ENCODE results near the gene ANAPC5. TPM values are rescaled to one million over a fixed set of nuclear protein-coding genes. Genes with fewer than 3 reads are reported as not detected.
A peak's percentile ranks its signal among the peaks of the same experiment; 100 is the strongest.

ANAPC5 gene, protein sequence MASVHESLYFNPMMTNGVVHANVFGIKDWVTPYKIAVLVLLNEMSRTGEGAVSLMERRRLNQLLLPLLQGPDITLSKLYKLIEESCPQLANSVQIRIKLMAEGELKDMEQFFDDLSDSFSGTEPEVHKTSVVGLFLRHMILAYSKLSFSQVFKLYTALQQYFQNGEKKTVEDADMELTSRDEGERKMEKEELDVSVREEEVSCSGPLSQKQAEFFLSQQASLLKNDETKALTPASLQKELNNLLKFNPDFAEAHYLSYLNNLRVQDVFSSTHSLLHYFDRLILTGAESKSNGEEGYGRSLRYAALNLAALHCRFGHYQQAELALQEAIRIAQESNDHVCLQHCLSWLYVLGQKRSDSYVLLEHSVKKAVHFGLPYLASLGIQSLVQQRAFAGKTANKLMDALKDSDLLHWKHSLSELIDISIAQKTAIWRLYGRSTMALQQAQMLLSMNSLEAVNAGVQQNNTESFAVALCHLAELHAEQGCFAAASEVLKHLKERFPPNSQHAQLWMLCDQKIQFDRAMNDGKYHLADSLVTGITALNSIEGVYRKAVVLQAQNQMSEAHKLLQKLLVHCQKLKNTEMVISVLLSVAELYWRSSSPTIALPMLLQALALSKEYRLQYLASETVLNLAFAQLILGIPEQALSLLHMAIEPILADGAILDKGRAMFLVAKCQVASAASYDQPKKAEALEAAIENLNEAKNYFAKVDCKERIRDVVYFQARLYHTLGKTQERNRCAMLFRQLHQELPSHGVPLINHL
- 119 TPM for total RNA-seq
- polyA plus RNA-seq: 173 TPM
- long read RNA-seq, donor 1, partial matches to known transcripts: 0 of 3 reads
- long read RNA-seq, donor 1, other reads (novel, unspliced or antisense): 0 of 3 reads
- long read RNA-seq, donor 2: 0 reads
- long read RNA-seq, donor 3, transcript ANAPC5-203 (2 exons, 1,141 nt): minor isoform, 7 of 109 reads
- long read RNA-seq, donor 3, transcript ANAPC5-218 (17 exons, 2,400 nt): minor isoform, 15 of 109 reads
- long read RNA-seq, donor 3, transcript ANAPC5-208 (9 exons, 2,077 nt): minor isoform, 5 of 109 reads
- long read RNA-seq, donor 3, transcript ANAPC5-201 (17 exons, 2,513 nt): major isoform, 23 of 109 reads
- long read RNA-seq, donor 3, partial matches to known transcripts: 46 of 109 reads
- long read RNA-seq, donor 3, other reads (novel, unspliced or antisense): 12 of 109 reads
- long read RNA-seq, donor 4, transcript ANAPC5-203 (2 exons, 1,141 nt): major isoform, 8 of 30 reads
- long read RNA-seq, donor 4, partial matches to known transcripts: 16 of 30 reads
- long read RNA-seq, donor 4, other reads (novel, unspliced or antisense): 0 of 30 reads
- long read RNA-seq, donor 5, transcript ANAPC5-201 (17 exons, 2,513 nt): major isoform, 15 of 83 reads
- long read RNA-seq, donor 5, transcript ANAPC5-203 (2 exons, 1,141 nt): minor isoform, 10 of 83 reads
- long read RNA-seq, donor 5, transcript ANAPC5-218 (17 exons, 2,400 nt): minor isoform, 12 of 83 reads
- long read RNA-seq, donor 5, partial matches to known transcripts: 39 of 83 reads
- long read RNA-seq, donor 5, other reads (novel, unspliced or antisense): 0 of 83 reads
- long read RNA-seq, donor 6, transcript ANAPC5-203 (2 exons, 1,141 nt): minor isoform, 7 of 85 reads
- long read RNA-seq, donor 6, transcript ANAPC5-218 (17 exons, 2,400 nt): minor isoform, 7 of 85 reads
- long read RNA-seq, donor 6, transcript ANAPC5-208 (9 exons, 2,077 nt): major isoform, 17 of 85 reads
- long read RNA-seq, donor 6, transcript ANAPC5-201 (17 exons, 2,513 nt): minor isoform, 7 of 85 reads
- long read RNA-seq, donor 6, partial matches to known transcripts: 47 of 85 reads
- long read RNA-seq, donor 6, other reads (novel, unspliced or antisense): 0 of 85 reads
- long read RNA-seq, donor 7, transcript ANAPC5-203 (2 exons, 1,141 nt): minor isoform, 5 of 48 reads
- long read RNA-seq, donor 7, transcript ANAPC5-218 (17 exons, 2,400 nt): minor isoform, 8 of 48 reads
- long read RNA-seq, donor 7, transcript ANAPC5-201 (17 exons, 2,513 nt): major isoform, 16 of 48 reads
- long read RNA-seq, donor 7, partial matches to known transcripts: 19 of 48 reads
- long read RNA-seq, donor 7, other reads (novel, unspliced or antisense): 0 of 48 reads
- long read RNA-seq, donor 8, partial matches to known transcripts: 14 of 19 reads
- long read RNA-seq, donor 8, other reads (novel, unspliced or antisense): 0 of 19 reads
- long read RNA-seq, donor 9, transcript ANAPC5-201 (17 exons, 2,513 nt): major isoform, 9 of 19 reads
- long read RNA-seq, donor 9, transcript ANAPC5-218 (17 exons, 2,400 nt): minor isoform, 5 of 19 reads
- long read RNA-seq, donor 9, partial matches to known transcripts: 0 of 19 reads
- long read RNA-seq, donor 9, other reads (novel, unspliced or antisense): 0 of 19 reads
- long read RNA-seq, donor 10, transcript ANAPC5-201 (17 exons, 2,513 nt): major isoform, 6 of 36 reads
- long read RNA-seq, donor 10, transcript ANAPC5-218 (17 exons, 2,400 nt): major isoform, 6 of 36 reads
- long read RNA-seq, donor 10, partial matches to known transcripts: 21 of 36 reads
- long read RNA-seq, donor 10, other reads (novel, unspliced or antisense): 0 of 36 reads

DNA sequence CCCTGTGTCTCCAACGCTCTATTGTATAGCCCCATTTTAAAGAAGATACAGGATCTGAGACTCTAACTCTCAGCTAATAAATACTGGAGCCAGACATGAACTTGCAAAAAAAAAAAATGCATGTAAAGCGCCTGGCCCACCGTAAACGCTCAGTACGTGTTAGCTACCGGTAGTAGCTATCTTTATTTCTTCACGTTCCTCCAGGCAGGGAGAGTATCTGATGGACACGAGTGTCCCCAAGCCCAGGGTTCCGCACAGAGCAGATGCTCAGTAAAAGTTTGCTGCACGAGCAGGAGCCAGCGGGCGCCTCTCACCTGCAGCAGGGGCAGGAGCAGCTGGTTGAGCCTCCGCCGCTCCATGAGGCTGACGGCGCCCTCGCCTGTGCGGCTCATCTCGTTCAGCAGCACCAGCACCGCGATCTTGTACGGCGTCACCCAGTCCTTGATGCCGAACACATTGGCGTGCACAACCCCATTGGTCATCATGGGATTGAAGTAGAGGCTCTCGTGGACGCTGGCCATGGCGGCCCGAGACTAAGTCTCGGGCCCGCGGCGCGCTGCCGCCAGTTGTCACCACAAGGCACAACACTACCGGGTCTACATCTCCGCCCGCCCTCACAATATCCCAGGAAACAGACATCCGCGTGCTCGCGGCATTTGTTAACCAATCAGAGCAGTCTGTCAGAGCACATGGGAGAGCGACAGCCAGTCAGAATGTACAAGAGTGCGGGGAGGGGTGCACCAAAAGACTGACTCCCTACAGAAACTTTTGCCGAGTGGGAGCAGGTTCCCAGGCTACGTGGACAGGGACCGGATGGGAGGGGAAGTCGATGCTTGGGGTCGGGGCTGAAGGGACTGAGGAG lies at the start of gene ANAPC5:
Gene ANAPC5, minus strand, starts transcription at position 592 of the 862 bp plus-strand sequence. Its CDS starts 71 bp downstream, at position 521.
- peaks cover 3 to 15% of the 10 kb centered on the region in 2 donors for H3K4me1 ChIP-seq (ENCODE audit: control insufficient read depth in 2 of 2, insufficient read depth in 2 of 2, low read length in 2 of 2)
- H3K9me3 ChIP-seq (ENCODE audit: control insufficient read depth in 2 of 2, insufficient read depth in 1 of 2, low read length in 1 of 2): peaks cover 0 to 9% of the 10 kb centered on the region in 2 donors
- H3K4me3 ChIP-seq (ENCODE audit: low read length in 2 of 2): peak within 1 kb of the TSS; percentile 73 to 97
- no peaks in the 10 kb centered on the region for H3K27me3 ChIP-seq (ENCODE audit: control insufficient read depth in 2 of 2, insufficient read depth in 1 of 2, low read length in 1 of 2)
- peak within 1 kb of the TSS; percentile 94 to 95 for H3K27ac ChIP-seq (ENCODE audit: low read depth in 1 of 2, low read length in 1 of 2)
- under 1% methylated on average over 49 of the region's 49 CpGs for WGBS
- H3K36me3 ChIP-seq (ENCODE audit: control insufficient read depth in 2 of 2, insufficient read depth in 2 of 2, low read length in 1 of 2): peaks cover 2 to 12% of the 10 kb centered on the region in 2 donors
- peak; percentile 87 to 98 (median 93) for DNase-seq (ENCODE audit: low read depth in 6 of 9, low spot score in 9 of 9)

DNA sequence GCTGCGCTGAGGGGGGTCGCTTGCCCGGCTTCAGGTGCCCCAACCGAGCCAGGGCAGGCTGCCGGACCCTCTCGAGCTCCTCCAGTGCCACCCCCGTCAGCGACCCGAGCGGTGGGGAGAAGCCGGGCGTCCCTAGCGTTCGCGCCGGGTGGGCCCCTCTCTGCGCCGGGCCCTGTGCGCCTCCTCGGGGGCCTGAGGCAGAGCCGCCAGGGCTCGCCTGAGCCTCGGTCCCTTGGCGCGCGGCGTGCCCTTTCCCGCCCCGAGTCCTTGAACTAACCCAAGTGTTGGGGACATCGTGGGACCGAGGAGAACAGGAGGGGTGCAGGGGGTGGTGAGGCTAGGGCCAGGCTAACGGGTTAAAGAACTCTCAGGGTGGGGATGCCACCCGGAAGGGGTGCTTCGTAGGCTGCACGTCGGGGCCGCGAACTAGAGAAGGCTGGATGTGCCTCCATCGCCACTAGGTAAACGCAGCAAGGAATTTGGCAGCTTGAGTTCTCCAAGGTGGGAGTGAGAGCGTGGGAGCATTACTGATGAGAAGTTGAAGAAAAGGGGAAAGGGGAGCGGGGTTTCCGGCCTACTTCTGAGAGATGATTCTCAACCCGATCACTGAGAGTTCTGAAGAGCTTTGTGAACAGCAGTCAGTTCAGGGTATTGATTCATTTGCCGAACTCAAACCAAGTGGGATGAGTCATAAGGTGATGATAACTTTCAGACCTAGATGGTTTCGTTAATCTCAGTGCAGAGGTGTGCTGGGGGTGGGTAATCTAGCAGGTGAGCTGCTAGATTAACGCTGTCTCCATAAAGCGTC lies 48.3 kb upstream of the ANAPC5 start:
- H3K4me3 ChIP-seq (ENCODE audit: low read length in 2 of 2): peak overlapping the region; percentile 75 to 97
- DNase-seq (ENCODE audit: low read depth in 6 of 9, low spot score in 9 of 9): peak in 8 of 9 donors; percentile 22 to 68 (median 37)
- H3K27ac ChIP-seq (ENCODE audit: low read depth in 1 of 2, low read length in 1 of 2): peak overlapping the region; percentile 84 to 86
- peaks cover 5 to 22% of the 10 kb centered on the region in 2 donors for H3K36me3 ChIP-seq (ENCODE audit: control insufficient read depth in 2 of 2, insufficient read depth in 2 of 2, low read length in 1 of 2)
- H3K27me3 ChIP-seq (ENCODE audit: control insufficient read depth in 2 of 2, insufficient read depth in 1 of 2, low read length in 1 of 2): no peaks in the 10 kb centered on the region
- H3K4me1 ChIP-seq (ENCODE audit: control insufficient read depth in 2 of 2, insufficient read depth in 2 of 2, low read length in 2 of 2): peaks cover 10 to 12% of the 10 kb centered on the region in 2 donors
- no peaks in the 10 kb centered on the region for H3K9me3 ChIP-seq (ENCODE audit: control insufficient read depth in 2 of 2, insufficient read depth in 1 of 2, low read length in 1 of 2)
- WGBS: 2% methylated on average over 48 of the region's 48 CpGs

DNA sequence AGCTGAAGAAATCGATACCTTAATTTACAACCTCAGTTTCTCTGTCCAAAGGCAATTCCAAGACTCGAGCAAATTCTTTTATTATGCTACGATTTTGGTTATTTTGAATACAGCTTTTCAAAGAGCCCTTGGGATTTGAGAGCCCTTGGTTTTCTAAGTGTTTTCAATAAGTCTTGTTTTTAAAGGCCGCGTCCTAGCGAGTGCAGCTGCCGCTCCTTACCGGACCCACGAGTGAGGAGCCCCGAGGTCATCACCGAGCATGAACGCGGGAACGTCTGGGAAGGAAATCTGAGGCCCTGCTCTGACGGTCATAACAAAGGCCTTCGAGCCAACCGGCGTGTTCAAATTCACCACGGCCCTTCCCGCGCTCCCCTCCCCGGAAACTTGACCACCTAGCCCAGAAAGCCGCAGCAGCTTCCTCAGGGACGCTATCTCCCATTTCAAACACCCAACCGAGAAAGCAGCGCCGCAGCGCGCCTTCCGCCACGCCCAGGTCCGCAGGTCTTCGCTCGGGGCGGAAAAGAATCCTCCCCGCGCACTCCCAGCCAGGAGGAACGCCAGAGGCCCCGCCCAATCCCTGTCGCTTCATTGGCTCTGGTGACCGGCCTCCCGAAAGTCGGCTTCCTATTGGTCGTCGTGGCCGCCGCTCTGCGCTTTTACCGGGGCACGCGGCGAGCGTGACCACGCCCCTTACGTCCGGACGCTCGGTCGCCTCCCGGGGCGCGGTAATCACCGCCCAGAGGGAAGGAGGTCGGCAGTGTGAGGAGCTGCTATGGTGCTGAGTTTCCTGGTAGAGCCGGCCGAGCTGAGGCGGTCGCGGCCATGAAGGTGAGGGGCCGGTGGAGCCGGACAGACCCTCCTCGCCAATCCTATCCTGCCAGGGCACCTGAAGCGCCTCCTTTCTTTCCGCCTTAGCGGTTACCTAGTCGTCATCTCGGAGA lies 47.5 kb upstream of the ANAPC5 start, which contains the start of gene RNF34:
Gene RNF34, plus strand, starts transcription at position 728 of the 941 bp plus-strand sequence. Its CDS starts 95 bp downstream, at position 823.
- peaks cover 5 to 14% of the 10 kb centered on the region in 2 donors for H3K36me3 ChIP-seq (ENCODE audit: control insufficient read depth in 2 of 2, insufficient read depth in 2 of 2, low read length in 1 of 2)
- H3K4me1 ChIP-seq (ENCODE audit: control insufficient read depth in 2 of 2, insufficient read depth in 2 of 2, low read length in 2 of 2): peaks cover 10 to 12% of the 10 kb centered on the region in 2 donors
- peak within 1 kb of the TSS; percentile 75 to 97 for H3K4me3 ChIP-seq (ENCODE audit: low read length in 2 of 2)
- WGBS: under 1% methylated on average over 77 of the region's 77 CpGs
- DNase-seq (ENCODE audit: low read depth in 6 of 9, low spot score in 9 of 9): peak; percentile 93 to 99 (median 99)
- no peaks in the 10 kb centered on the region for H3K9me3 ChIP-seq (ENCODE audit: control insufficient read depth in 2 of 2, insufficient read depth in 1 of 2, low read length in 1 of 2)
- H3K27me3 ChIP-seq (ENCODE audit: control insufficient read depth in 2 of 2, insufficient read depth in 1 of 2, low read length in 1 of 2): no peaks in the 10 kb centered on the region
- H3K27ac ChIP-seq (ENCODE audit: low read depth in 1 of 2, low read length in 1 of 2): peak within 1 kb of the TSS; percentile 84 to 86

DNA sequence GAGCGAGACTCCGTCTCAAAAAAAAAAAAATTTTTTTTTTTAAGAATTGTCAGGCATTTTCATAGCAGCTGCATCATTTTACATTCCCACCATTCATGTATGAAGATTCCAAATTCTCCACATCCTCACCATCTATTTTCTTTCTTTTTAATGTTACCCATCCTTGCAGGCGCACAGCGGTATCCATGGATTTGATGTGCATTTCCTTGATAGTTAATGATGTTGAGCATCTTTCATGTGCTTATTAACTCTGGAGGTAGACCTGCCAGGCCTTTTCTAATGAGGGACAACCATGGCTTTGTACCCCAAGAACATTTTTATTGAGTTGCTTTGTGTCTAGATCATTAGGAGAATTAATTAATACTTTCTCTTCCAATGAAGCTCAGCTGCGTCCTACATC lies 46.1 kb upstream of the ANAPC5 start:
- WGBS: 98% methylated on average over 5 of the region's 5 CpGs
- no peak overlapping the region for H3K4me3 ChIP-seq (ENCODE audit: low read length in 2 of 2)

DNA sequence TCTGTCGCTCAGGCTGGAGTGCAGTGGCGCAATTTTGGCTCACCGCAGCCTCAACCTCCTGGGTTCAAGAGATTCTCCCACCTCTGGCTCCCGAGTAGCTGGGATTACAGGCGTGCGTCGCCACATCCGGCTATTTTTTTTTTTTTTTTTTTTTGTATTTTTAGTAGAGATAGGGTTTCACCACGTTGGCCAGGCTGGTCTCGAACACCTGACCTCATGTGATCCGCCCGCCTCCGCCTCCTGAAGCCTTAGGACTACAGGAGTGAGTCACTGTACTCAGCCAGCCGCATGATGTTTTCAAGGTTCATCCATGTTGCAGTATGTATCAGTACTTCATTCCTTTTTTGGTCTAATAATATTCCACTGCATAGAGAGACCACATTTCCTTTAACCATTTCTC lies 45.3 kb upstream of the ANAPC5 start:
- Histone ChIP-seq H3K4me1 (ENCODE audit: control insufficient read depth in 2 of 2, insufficient read depth in 2 of 2, low read length in 2 of 2) (peaks cover 10 to 12% of the 10 kb centered on the region in 2 donors), H3K4me3 (ENCODE audit: low read length in 2 of 2) (no peak overlapping the region), H3K9me3 (ENCODE audit: control insufficient read depth in 2 of 2, insufficient read depth in 1 of 2, low read length in 1 of 2) (no peaks in the 10 kb centered on the region), H3K27me3 (ENCODE audit: control insufficient read depth in 2 of 2, insufficient read depth in 1 of 2, low read length in 1 of 2) (no peaks in the 10 kb centered on the region), H3K36me3 (ENCODE audit: control insufficient read depth in 2 of 2, insufficient read depth in 2 of 2, low read length in 1 of 2) (no peaks in the 10 kb centered on the region), H3K27ac (ENCODE audit: low read depth in 1 of 2, low read length in 1 of 2) (no peak overlapping the region)
- WGBS: 96% methylated on average over 14 of the region's 14 CpGs
- no peak for DNase-seq (ENCODE audit: low read depth in 6 of 9, low spot score in 9 of 9)

More for the DNA sequence above, 46.1 kb upstream of the ANAPC5 start:
- no peak for DNase-seq (ENCODE audit: low read depth in 6 of 9, low spot score in 9 of 9)
- H3K27ac ChIP-seq (ENCODE audit: low read depth in 1 of 2, low read length in 1 of 2): no peak overlapping the region
- H3K9me3 ChIP-seq (ENCODE audit: control insufficient read depth in 2 of 2, insufficient read depth in 1 of 2, low read length in 1 of 2): no peaks in the 10 kb centered on the region
- H3K36me3 ChIP-seq (ENCODE audit: control insufficient read depth in 2 of 2, insufficient read depth in 2 of 2, low read length in 1 of 2): peaks cover 0 to 1% of the 10 kb centered on the region in 2 donors
- H3K27me3 ChIP-seq (ENCODE audit: control insufficient read depth in 2 of 2, insufficient read depth in 1 of 2, low read length in 1 of 2): no peaks in the 10 kb centered on the region
- H3K4me1 ChIP-seq (ENCODE audit: control insufficient read depth in 2 of 2, insufficient read depth in 2 of 2, low read length in 2 of 2): peaks cover 10 to 12% of the 10 kb centered on the region in 2 donors

Measured in thymus (tissue), 14 donors.